22Rv1 (cell line): ENCODE data around the gene PHIP.
"Not testable (repeated sequence)": the region's sequence is repeated elsewhere in the genome, so short reads cannot be mapped to it uniquely, and the experiment has no call there.

Experiments used
- H3K27ac ChIP-seq: fragments of 450-650 bp; 2 replicates; pipeline ENCODE4 v1.5.1; 2017
- ZFX ChIP-seq: fragments of 450-650 bp; IDR thresholded peaks from 2 replicates; pipeline ENCODE4 v1.6.1; 2017; ENCODE audit warnings: antibody characterized with exemption, borderline replicate concordance
- TF ChIP-seq, protein P1 (sequence below): fragments of 450-650 bp; IDR thresholded peaks from 2 replicates; pipeline ENCODE4 v1.5.1; 2017; ENCODE audit warnings: mild to moderate bottlenecking

Gene PHIP

DNA sequence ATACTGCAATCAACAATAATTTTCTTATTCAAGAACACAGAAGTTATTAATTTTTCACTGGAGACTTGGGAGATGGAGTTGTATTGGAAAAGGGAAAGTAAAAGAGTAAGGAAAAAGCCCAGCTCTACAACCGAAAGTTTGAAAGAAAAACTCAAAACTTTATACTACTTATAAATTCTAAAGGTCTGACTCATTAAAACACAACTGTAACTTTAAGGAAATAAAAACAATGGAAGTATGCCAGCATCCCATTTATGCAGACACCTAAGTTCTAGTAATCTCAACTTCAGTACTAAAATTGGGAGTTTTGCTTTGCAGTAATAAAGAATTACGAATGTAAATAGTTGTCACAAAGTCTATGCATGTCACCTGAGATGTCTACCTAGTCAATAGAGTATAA, 130.1 kb downstream of the PHIP start:
- no peak overlapping the region for H3K27ac ChIP-seq
- TF ChIP-seq ZFX = no peak
- TF ChIP-seq, protein P1, sequence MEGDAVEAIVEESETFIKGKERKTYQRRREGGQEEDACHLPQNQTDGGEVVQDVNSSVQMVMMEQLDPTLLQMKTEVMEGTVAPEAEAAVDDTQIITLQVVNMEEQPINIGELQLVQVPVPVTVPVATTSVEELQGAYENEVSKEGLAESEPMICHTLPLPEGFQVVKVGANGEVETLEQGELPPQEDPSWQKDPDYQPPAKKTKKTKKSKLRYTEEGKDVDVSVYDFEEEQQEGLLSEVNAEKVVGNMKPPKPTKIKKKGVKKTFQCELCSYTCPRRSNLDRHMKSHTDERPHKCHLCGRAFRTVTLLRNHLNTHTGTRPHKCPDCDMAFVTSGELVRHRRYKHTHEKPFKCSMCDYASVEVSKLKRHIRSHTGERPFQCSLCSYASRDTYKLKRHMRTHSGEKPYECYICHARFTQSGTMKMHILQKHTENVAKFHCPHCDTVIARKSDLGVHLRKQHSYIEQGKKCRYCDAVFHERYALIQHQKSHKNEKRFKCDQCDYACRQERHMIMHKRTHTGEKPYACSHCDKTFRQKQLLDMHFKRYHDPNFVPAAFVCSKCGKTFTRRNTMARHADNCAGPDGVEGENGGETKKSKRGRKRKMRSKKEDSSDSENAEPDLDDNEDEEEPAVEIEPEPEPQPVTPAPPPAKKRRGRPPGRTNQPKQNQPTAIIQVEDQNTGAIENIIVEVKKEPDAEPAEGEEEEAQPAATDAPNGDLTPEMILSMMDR = no peak

DNA sequence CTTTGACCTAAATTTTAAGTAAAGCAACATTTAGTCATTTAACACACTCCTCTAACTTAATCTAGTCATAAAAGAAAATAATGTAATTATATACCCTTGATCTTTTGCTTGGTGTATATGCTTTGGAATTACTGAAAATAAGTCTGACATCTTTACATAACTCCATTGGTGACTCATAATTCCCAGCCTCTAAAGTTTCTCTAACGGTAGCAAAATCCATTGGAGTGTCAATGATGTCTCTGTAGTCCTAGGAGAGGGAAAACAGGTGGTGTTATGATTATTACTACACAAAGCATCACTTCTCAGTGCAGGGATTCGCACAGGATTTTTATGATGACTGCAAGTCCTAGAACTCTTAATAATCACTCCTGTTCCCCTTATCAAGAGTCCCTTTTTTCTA, 130.5 kb downstream of the PHIP start:
- H3K27ac ChIP-seq = no peak overlapping the region
- TF ChIP-seq, protein P1 = no peak
- no peak for TF ChIP-seq ZFX

DNA sequence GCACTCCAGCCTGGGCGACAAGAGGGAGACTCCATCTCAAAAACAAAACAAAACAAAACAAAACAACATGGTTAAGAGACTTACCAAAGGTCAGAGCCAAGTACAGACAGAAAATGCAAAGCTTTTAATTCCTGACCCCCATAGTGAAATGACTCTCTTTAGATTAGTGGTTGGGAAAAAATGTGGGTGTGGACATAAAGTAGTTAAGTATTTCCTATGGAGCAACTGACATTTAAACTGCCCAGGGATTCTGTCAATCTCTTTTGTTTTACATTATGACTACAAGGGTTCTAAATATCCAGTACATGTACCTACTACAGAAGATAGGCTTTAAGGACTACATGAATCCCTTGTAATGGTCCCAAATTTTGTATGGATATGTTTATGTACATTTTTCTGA, 135.6 kb downstream of the PHIP start:
- no peak overlapping the region for H3K27ac ChIP-seq
- no peak for TF ChIP-seq ZFX
- TF ChIP-seq, protein P1 = no peak

DNA sequence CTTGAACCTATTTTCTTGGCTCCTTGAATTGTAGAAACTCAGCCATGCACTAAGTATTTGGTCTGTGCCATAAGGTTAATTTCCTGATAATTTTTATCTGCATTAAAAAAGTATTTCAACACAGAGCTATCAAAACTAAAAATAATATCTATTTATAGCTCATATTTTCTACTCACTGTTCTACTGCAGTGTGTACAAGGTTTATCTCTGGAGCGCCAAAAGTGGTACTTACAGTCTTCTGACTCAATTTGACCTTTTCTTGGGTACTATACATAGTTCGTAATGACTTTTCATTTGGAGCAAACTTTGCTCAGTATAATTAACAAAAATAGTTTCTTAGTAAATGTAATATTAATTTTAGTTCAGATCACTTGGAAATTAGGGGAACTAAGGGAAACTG, 141.5 kb downstream of the PHIP start:
- no peak overlapping the region for H3K27ac ChIP-seq
- no peak for TF ChIP-seq ZFX
- TF ChIP-seq, protein P1 = no peak

DNA sequence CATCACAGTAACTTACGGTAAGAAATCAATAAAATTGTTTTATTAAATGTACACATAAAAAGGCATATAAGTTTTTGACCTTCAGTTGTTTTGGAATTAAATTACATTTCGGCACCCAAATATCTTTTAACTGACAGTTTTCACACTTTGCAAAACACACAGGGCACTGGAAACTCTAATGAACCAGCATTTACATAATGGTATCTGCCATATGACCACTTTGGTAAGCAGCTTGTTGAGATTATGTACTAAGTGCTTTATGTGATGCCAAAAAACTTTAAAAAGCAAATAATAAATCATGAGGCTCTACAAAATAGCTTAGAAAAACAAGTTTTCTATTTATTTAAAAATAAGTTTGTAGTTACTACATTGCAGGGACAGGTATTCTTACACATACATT, 142.5 kb downstream of the PHIP start:
- H3K27ac ChIP-seq = no peak overlapping the region
- TF ChIP-seq, protein P1 = no peak
- no peak for TF ChIP-seq ZFX

DNA sequence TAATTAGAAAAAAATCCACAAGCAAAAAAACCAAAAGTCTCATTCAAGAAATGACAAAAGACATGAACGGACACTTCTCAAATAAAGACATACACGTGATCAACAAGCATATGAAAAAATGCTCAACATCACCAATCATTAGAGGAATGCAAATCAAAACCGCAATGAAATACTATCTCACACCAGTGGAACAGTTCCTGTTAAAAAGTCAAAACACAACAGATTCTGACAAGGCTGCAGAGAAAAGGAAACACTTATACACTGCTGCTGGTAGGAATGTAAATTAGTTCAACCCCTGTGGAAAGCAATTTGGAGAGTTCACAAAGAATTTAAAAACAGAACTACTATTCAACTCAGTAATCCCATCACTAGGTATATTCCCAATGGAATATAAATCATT, 152.7 kb downstream of the PHIP start:
- H3K27ac ChIP-seq = no peak overlapping the region
- TF ChIP-seq, protein P1 = no peak
- TF ChIP-seq ZFX = no peak

DNA sequence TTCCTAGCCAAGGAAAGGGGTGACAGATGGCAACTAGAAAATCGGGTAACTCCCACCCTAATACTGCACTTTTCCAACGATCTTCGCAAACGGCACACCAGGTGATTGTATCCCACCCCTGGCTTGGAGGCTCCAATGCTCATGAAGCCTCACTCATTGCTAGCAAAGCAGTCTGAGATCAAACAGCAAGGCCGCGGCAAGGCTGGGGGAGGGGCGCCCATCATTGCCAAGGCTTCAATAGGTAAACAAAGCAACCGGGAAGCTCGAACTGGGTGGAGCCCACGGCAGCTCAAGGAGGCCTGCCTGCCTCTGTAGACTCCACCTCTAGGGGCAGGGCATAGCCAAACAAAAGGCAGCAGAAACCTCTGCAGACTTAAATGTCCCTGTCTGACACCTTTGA, 156.9 kb downstream of the PHIP start:
- not testable (repeated sequence) for H3K27ac ChIP-seq

DNA sequence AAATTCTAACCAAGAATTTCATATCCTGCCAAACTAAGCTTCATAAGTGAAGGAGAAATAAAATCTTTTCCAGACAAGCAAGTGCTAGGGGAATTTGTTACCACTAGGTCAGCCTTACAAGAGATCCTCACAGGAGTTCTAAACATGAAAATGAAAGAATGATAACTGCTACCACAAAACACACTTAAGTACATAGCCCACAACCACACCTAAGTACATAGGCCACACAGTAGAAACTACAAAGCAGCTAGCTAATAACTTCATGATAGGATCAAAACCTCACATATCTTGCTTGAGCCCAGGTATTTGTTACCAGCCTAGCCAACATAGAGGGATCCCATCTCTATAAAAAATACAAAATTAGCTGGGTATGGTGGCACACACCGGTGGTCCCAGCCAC, 160.3 kb downstream of the PHIP start:
- no peak overlapping the region for H3K27ac ChIP-seq
- no peak for TF ChIP-seq ZFX
- TF ChIP-seq, protein P1 = no peak
